Esophagus squamous epithelium (tissue), 5 donors: ENCODE data around the gene OR4C45. TPM values are rescaled to one million over a fixed set of nuclear protein-coding genes. Genes with fewer than 3 reads are reported as not detected.

Experiments used
- DNase-seq: peaks from one replicate; lab custom pipeline; 2025; lab: John Stamatoyannopoulos, UW
- H3K27ac ChIP-seq, 4 donors: fragments of 200-600 bp; sonication (generic); one replicate each; pipeline ENCODE4 v1.5.1; 2016 to 2019; ENCODE audit warnings: mild to moderate bottlenecking in 1 of 4
- H3K27me3 ChIP-seq, 4 donors: fragments of 200-600 bp; sonication (generic); 1 replicate in 3 of 4; 2 replicates in 1 of 4; pipeline versions ENCODE4 v1.5.1 to v1.6.0; 2017 to 2021; ENCODE audit warnings: antibody characterized with exemption in 1 of 4
- H3K36me3 ChIP-seq, 3 donors: fragments of 200-600 bp; sonication (generic); one replicate each; pipeline ENCODE4 v1.5.1; 2016 to 2019
- H3K4me1 ChIP-seq, 3 donors: fragments of 200-600 bp; sonication (generic); one replicate each; pipeline ENCODE4 v1.5.1; 2017 to 2019
- H3K4me3 ChIP-seq, 4 donors: fragments of 200-600 bp; sonication (generic); 1 replicate in 3 of 4; 2 replicates in 1 of 4; pipeline ENCODE4 v1.5.1; 2016 to 2019; ENCODE audit warnings: mild to moderate bottlenecking in 2 of 4, moderate library complexity in 1 of 4
- H3K9me3 ChIP-seq, 3 donors: fragments of 200-600 bp; sonication (generic); one replicate each; pipeline ENCODE4 v1.5.1; 2016 to 2019
- POLR2A ChIP-seq, 4 donors: fragments of 450-650 bp; IDR thresholded peaks; one replicate each; pipeline ENCODE4 v1.6.1; 2017; ENCODE audit warnings: antibody characterized with exemption in 4 of 4, mild to moderate bottlenecking in 4 of 4, moderate library complexity in 3 of 4
- WGBS, 2 donors: methylation state at CpG; one replicate each; pipeline ENCODE4 v1.1.5; 2018; 5-methylcytosine and 5-hydroxymethylcytosine counted together
- intact Hi-C: fragments of 100-400 bp; cut with DNase I; formaldehyde crosslinking; loops from one replicate; pipeline ENCODE4 v1.15.0; 2022
- total RNA-seq, 4 donors: library from RNA; depleted of rRNA; stranded (reverse); fragments of >200 nt; gene quantifications; one replicate each; pipeline ENCODE4 v1.1.0, GENCODE V29; 2016
- TF ChIP-seq, protein P1 (sequence below), 6 experiments: fragments of 450-650 bp in 4 of 6; fragments of 200-600 bp in 2 of 6; sonication (generic) in 2 of 6; IDR thresholded peaks; one replicate each; pipeline ENCODE4 v1.5.1; 2016 to 2019; ENCODE audit warnings: antibody characterized with exemption in 6 of 6, mild to moderate bottlenecking in 4 of 6, moderate library complexity in 4 of 6
- donor health status: DM: yes; HTN: yes; CAD: no.

The OR4C45 gene
- total RNA-seq, 4 donors from 2014 or later: not detected

DNA sequence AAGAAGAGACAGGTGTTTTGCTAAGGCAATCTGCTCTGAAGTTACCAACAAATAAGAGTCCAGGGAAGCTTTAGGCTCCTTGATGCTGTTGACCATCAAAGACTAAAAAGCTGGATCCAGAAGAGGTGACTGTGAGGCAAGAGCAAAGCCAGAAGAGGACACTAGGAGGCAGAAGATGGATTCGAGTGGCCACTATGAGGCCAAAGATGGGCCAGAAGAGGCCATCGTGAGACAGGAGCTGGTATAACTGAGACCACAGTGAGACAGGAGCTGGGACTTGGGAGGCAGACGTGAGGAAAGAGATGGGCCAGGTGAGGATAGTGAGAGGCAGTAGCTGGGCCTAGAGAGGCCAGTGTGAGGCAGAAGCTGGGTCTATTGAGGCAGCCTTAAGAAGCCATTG lies 37.7 kb downstream of the OR4C45 start:
- no peak for TF ChIP-seq POLR2A (IDR thresholded peaks at IDR 0.05)
- TF ChIP-seq, protein P1, sequence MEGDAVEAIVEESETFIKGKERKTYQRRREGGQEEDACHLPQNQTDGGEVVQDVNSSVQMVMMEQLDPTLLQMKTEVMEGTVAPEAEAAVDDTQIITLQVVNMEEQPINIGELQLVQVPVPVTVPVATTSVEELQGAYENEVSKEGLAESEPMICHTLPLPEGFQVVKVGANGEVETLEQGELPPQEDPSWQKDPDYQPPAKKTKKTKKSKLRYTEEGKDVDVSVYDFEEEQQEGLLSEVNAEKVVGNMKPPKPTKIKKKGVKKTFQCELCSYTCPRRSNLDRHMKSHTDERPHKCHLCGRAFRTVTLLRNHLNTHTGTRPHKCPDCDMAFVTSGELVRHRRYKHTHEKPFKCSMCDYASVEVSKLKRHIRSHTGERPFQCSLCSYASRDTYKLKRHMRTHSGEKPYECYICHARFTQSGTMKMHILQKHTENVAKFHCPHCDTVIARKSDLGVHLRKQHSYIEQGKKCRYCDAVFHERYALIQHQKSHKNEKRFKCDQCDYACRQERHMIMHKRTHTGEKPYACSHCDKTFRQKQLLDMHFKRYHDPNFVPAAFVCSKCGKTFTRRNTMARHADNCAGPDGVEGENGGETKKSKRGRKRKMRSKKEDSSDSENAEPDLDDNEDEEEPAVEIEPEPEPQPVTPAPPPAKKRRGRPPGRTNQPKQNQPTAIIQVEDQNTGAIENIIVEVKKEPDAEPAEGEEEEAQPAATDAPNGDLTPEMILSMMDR (IDR thresholded peaks at IDR 0.05): no peak
- H3K27me3 ChIP-seq: no peaks in the 10 kb centered on the region
- H3K4me1 ChIP-seq: no peaks in the 10 kb centered on the region
- 50 to 60% methylated on average over 3 of the region's 3 CpGs for WGBS, 2 donors
- H3K4me3 ChIP-seq: no peak overlapping the region
- intact Hi-C loops: no loop called here
- peaks cover 0 to 40% (median 3%) of the 10 kb centered on the region in 3 donors for H3K9me3 ChIP-seq
- DNase-seq: no peak
- no peak overlapping the region for H3K27ac ChIP-seq
- no peaks in the 10 kb centered on the region for H3K36me3 ChIP-seq

DNA sequence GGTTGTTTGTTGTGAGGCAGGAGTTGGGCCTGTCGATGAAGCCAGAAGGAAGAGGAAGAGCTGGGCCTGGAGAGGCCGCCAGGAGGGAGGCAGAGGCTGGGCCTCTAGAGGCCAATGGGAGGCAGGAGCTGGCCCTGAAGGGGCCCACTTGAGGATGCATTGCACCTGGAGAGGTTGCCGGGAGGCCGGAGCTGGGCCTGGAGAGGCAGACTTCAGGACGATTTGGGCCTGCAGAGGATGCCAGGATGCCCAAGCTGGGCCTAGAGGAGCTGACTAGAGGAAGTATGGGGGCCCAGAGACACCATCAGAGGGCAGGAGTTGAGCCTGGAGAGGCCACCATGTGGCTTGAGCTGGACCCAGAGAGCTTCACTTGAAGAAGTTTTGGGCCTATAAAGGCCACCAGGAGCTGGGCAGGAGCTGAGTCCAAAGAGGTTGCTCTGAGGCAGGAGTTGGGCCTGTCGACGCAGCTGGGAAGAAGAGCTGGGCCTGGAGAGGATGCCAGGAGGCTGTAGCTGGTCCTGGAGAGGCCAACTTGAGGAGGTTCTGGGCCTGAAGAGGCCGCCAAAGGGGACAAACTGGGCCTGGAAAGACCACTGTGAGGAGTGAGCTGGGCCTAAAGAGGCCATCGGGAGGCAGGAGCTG lies 39.0 kb downstream of the OR4C45 start:
- Histone ChIP-seq H3K36me3 (no peaks in the 10 kb centered on the region), H3K4me3 (no peak overlapping the region), H3K9me3 (peaks cover 0 to 53% (median 0%) of the 10 kb centered on the region in 3 donors), H3K27me3 (no peaks in the 10 kb centered on the region), H3K4me1 (no peaks in the 10 kb centered on the region), H3K27ac (no peak overlapping the region)
- TF ChIP-seq, protein P1 (IDR thresholded peaks at IDR 0.05): no peak
- no peak for TF ChIP-seq POLR2A (IDR thresholded peaks at IDR 0.05)
- WGBS, 2 donors: 70 to 78% methylated on average over 6 to 9 of the region's 9 CpGs
- no peak for DNase-seq
- intact Hi-C loops: no loop called here

DNA sequence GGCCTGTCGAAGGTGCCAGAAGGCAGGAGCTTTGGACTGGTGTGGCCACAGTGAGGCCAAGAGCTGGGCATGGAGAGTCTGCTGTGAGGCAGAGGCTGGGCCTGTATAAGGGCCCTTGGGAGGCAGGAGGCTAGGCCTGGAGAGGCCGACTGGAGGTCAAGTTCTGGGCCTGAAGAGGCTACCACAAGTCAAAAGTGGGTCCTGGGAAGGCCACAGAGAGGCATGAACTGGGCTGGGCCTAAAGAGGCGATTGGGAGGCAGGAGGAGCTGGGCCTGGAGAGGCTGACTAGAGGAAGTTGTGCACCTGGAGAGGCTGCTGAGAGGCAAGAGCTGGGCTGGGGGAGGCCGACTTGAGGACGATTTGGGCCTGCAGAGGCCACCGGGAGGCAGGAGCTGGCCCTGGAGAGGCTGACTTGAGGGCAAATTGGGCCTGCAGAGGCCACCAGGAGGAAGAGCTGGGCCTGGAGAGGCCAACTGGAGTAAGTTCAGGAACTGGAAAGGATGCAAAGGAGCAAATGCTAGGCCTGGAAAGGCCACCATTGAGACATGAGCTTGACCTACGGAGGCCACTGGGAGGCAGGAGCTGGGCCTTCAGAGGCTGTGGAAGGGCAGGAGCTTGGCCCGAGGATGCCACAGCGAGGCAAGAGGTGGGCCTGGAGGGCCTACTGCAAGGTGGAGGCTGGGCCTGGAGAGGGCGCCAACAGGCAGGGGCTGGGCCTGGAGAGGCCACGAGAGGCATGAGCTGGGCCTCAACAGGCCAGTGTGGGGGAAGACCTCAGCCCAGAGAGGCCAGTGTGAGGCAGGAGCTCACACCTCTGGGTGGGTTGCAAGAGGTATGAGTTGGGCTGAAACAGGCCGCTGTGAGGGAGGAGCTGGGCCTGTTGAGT lies 39.8 kb downstream of the OR4C45 start:
- WGBS, 2 donors: 62 to 73% methylated on average over 10 of the region's 12 CpGs
- no peak overlapping the region for H3K4me3 ChIP-seq
- H3K27me3 ChIP-seq: no peaks in the 10 kb centered on the region
- no peak for TF ChIP-seq POLR2A (IDR thresholded peaks at IDR 0.05)
- TF ChIP-seq, protein P1 (IDR thresholded peaks at IDR 0.05): no peak
- DNase-seq: no peak
- H3K4me1 ChIP-seq: no peaks in the 10 kb centered on the region
- no peaks in the 10 kb centered on the region for H3K36me3 ChIP-seq
- no peak overlapping the region for H3K27ac ChIP-seq
- H3K9me3 ChIP-seq: peaks cover 0 to 60% (median 0%) of the 10 kb centered on the region in 3 donors
- intact Hi-C loops: no loop called here

DNA sequence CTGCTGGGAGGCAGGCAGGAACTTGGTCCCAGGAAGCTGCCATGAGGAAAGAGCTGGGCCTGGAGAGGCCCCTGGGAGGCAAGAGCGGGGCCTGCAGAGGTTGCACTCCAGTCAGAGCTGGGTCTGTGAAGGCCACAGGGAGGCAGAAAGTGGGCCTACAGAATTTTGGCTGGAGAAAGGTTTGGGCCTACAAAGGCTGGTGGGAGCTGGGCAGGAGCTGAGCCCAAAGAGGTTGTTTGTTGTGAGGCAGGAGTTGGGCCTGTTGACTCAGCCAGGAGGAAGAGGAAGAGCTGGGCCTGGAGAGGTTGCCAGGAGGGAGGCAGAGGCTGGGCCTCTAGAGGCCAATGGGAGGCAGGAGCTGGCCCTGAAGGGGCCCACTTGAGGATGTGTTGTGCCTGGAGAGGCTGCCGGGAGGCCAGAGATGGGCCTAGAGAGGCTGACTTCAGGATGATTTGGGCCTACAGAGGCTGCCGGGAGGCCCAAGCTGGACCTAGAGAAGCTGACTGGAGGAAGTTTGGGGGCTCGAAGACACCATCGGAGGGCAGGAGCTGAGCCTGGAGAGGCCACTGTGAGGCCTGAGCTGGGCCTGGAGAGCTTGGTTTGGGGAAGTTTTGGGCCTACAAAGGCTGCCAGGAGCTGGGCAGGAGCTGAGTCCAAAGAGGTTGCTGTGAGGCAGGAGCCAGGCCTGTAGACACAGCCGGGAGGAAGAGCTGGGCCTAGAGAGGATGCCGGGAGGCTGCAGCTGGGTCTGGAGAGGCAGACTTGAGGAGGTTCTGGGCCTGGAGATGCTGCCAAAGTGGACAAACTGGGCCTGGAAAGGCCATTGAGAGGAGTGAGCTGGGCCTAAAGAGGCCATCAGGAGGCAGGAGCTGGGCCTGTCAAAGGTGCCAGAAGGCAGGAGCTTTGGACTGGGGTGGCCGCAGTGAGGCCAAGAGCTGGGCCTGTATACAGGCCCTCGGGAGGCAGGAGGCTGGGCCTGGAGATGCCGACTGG lies 40.7 kb downstream of the OR4C45 start:
- DNase-seq: no peak

More for the DNA sequence above, 40.7 kb downstream of the OR4C45 start:
- peaks cover 0 to 69% (median 0%) of the 10 kb centered on the region in 3 donors for H3K9me3 ChIP-seq
- intact Hi-C loops: no loop called here
- no peaks in the 10 kb centered on the region for H3K36me3 ChIP-seq
- TF ChIP-seq, protein P1 (IDR thresholded peaks at IDR 0.05): no peak
- TF ChIP-seq POLR2A (IDR thresholded peaks at IDR 0.05): no peak
- no peaks in the 10 kb centered on the region for H3K4me1 ChIP-seq
- H3K4me3 ChIP-seq: no peak overlapping the region
- H3K27me3 ChIP-seq: no peaks in the 10 kb centered on the region
- WGBS, 2 donors: 81 to 86% methylated on average over 8 to 10 of the region's 10 CpGs
- H3K27ac ChIP-seq: no peak overlapping the region
